GM19397 (cell line): Measurements from ENCODE around the gene LOXL1.
"Not testable (repeated sequence)": the region's sequence is repeated elsewhere in the genome, so short reads cannot be mapped to it uniquely, and the experiment has no call there.

Experiments used
- ATAC-seq: cut with Tn5 transposase; IDR thresholded peaks from one replicate; pipeline ENCODE4 v1.9.1; 2021; ENCODE audit warnings: mild to moderate bottlenecking, moderate library complexity; ENCODE audit not compliant: unreplicated experiment

LOXL1 gene

GRCh38 chr15:73951601-73952000 is 25.3 kb downstream of the LOXL1 start:
- no peak for ATAC-seq

GRCh38 chr15:73952171-73952912 is 26.1 kb downstream of the LOXL1 start:
- no peak for ATAC-seq

GRCh38 chr15:73952913-73953750 is 26.9 kb downstream of the LOXL1 start:
- no peak for ATAC-seq

- ATAC-seq, result no peak
Observed at GRCh38 chr15:73954188-73955145, 28.2 kb downstream of the LOXL1 start.

GRCh38 chr15:73955326-73955725 is 29.1 kb downstream of the LOXL1 start:
- no peak for ATAC-seq

- no peak for ATAC-seq
Observed at GRCh38 chr15:73955861-73956742, 29.8 kb downstream of the LOXL1 start.

GRCh38 chr15:73956743-73957135 is 30.5 kb downstream of the LOXL1 start:
- ATAC-seq, result no peak

- no peak for ATAC-seq
Observed at GRCh38 chr15:73957276-73957675, 31.0 kb downstream of the LOXL1 start.

- no peak for ATAC-seq
Observed at GRCh38 chr15:73957785-73958184, 31.5 kb downstream of the LOXL1 start.

- no peak for ATAC-seq
Observed at GRCh38 chr15:73959012-73959581, 32.8 kb downstream of the LOXL1 start.

- ATAC-seq, result no peak
Observed at GRCh38 chr15:73959801-73960200, 33.5 kb downstream of the LOXL1 start.

GRCh38 chr15:73960472-73961070 is 34.3 kb downstream of the LOXL1 start:
- not testable (repeated sequence) for ATAC-seq

GRCh38 chr15:73962433-73962832 is 36.2 kb downstream of the LOXL1 start:
- ATAC-seq, result no peak

- no peak for ATAC-seq
Observed at GRCh38 chr15:73964736-73965093, 38.5 kb downstream of the LOXL1 start.

- no peak for ATAC-seq
Observed at GRCh38 chr15:73965094-73965757, 39.0 kb downstream of the LOXL1 start.

GRCh38 chr15:73965758-73966113 is 39.5 kb downstream of the LOXL1 start:
- no peak for ATAC-seq

GRCh38 chr15:73968461-73968860 is 42.2 kb downstream of the LOXL1 start:
- no peak for ATAC-seq

GRCh38 chr15:73969151-73969759 is 43.0 kb downstream of the LOXL1 start:
- no peak for ATAC-seq
